Neutrophil (primary cell): Measurements from ENCODE around the gene KRT32.

Experiments
- H3K27ac ChIP-seq: fragments of 200-600 bp; sonication (generic); 2 replicates; pipeline ENCODE4 v1.5.1; 2016; ENCODE audit warnings: mild to moderate bottlenecking, moderate library complexity
- H3K27me3 ChIP-seq: fragments of 200-600 bp; sonication (generic); 2 replicates; pipeline ENCODE4 v1.6.0; 2016; ENCODE audit warnings: mild to moderate bottlenecking
- H3K36me3 ChIP-seq: fragments of 200-600 bp; sonication (generic); 2 replicates; pipeline ENCODE4 v1.5.1; 2017
- H3K4me1 ChIP-seq, 2 experiments: fragments of 200-600 bp in 1 of 2; sonication (generic) in 1 of 2; 1 replicate in 1 of 2; 2 replicates in 1 of 2; pipeline versions ENCODE4 v1.5.1 to v1.6.1; 2013 to 2016; ENCODE audit warnings: low read depth in 1 of 2, low read length in 1 of 2, mild to moderate bottlenecking in 1 of 2, moderate library complexity in 1 of 2; ENCODE audit not compliant: control insufficient read depth in 1 of 2, insufficient read depth in 1 of 2
- H3K4me3 ChIP-seq, 2 experiments: fragments of 200-600 bp in 1 of 2; sonication (generic) in 1 of 2; 1 replicate in 1 of 2; 2 replicates in 1 of 2; pipeline ENCODE4 v1.5.1; 2013 to 2016; ENCODE audit warnings: low read depth in 1 of 2, low read length in 1 of 2, mild to moderate bottlenecking in 1 of 2, moderate library complexity in 1 of 2
- H3K9me3 ChIP-seq: fragments of 200-600 bp; sonication (generic); 2 replicates; pipeline ENCODE4 v1.5.1; 2016
- TF ChIP-seq, protein P1 (sequence below): fragments of 200-600 bp; sonication (generic); IDR thresholded peaks from 2 replicates; pipeline ENCODE4 v1.5.1; 2016; ENCODE audit warnings: antibody characterized with exemption

KRT32 gene

DNA sequence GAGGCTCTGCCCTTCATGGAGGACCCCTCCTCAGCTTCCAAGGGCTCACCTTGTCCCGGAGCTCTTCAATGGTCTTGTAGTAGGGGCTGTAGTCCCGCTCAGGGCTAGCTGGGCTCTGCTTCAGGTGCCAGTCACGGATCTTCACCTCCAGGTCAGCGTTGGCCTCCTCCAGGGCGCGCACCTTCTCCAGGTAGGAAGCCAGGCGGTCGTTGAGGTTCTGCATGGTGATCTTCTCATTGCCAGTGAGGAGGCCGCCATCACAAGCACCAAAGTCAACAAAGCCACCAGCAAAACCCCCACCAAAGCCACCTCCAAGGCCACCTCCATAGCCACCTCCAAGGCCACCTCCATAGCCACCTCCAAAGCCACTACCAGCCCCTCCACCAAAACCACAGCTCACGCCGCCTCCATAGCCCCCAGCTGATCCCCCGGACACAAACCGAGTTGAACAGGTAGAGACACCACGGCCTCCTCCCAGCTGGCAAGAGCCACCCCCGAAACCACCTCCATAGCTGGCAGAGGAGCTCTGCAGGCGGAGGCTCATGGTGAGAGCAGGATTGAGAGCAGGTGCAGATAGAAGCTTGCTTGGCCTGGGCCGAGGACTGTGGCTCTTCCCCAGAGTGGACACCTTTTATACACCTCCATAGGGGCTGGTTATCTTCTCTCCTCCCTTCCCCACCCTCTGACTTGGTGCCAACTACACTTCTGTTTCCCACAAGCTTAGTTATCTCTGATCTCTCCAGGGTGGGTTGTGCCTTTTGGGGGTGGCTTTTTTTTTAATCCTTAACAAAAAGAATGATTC is 38.0 kb upstream of the KRT32 start, which contains the start of gene KRT13:
Gene KRT13, minus strand, starts transcription at position 606 of the 802 bp plus-strand sequence. Its CDS starts 62 bp downstream, at position 544.
- TF ChIP-seq, protein P1, sequence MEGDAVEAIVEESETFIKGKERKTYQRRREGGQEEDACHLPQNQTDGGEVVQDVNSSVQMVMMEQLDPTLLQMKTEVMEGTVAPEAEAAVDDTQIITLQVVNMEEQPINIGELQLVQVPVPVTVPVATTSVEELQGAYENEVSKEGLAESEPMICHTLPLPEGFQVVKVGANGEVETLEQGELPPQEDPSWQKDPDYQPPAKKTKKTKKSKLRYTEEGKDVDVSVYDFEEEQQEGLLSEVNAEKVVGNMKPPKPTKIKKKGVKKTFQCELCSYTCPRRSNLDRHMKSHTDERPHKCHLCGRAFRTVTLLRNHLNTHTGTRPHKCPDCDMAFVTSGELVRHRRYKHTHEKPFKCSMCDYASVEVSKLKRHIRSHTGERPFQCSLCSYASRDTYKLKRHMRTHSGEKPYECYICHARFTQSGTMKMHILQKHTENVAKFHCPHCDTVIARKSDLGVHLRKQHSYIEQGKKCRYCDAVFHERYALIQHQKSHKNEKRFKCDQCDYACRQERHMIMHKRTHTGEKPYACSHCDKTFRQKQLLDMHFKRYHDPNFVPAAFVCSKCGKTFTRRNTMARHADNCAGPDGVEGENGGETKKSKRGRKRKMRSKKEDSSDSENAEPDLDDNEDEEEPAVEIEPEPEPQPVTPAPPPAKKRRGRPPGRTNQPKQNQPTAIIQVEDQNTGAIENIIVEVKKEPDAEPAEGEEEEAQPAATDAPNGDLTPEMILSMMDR: no peak

DNA sequence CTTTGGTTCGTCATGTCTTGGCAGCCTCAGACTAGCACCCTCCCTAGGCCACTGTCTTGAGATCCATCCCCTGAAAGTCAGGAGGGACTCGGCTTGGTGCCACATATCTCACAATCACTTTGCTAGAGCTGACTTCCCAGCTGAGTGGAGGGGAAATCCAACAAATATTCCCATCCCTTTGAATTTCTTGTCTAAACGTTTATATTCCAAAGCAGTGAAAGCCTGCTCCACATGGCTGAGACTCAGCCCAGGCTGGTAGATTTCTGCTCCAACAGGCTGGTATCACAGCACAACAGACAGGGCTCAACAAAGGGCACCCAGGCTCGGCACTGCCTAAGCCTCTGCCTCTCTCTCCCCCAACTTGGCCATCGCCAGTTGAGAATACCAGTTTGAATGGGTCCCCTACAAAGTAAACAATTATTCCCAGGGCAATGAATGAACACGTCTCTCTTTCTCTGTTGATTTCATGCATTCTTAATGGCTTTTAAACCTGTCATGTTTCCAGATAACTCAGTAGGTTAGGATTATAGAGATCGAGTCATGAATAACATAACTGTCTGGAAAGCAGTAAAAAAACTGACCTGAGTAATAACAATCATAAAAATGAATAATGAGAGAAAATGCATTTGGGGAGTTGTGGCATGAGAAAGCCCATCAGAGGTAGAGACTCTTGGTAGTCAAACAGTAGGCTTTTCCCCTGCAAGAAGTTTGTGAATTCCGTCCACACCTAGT is 37.2 kb upstream of the KRT32 start:
- Histone ChIP-seq H3K4me3 (no peak overlapping the region), H3K4me1 (peaks cover 24 to 27% of the 10 kb centered on the region in 2 experiments), H3K27ac (peak overlapping the region; percentile 8), H3K9me3 (no peaks in the 10 kb centered on the region), H3K36me3 (no peaks in the 10 kb centered on the region), H3K27me3 (no peaks in the 10 kb centered on the region)
- TF ChIP-seq, protein P1: no peak

More for the DNA sequence above, 38.0 kb upstream of the KRT32 start, which contains the start of gene KRT13:
- no peaks in the 10 kb centered on the region for H3K36me3 ChIP-seq
- H3K27ac ChIP-seq: peak within 1 kb of the TSS; percentile 31
- H3K9me3 ChIP-seq: no peaks in the 10 kb centered on the region
- H3K4me1 ChIP-seq: peaks cover 16 to 22% of the 10 kb centered on the region in 2 experiments
- H3K4me3 ChIP-seq: no peak within 1 kb of the TSS
- no peaks in the 10 kb centered on the region for H3K27me3 ChIP-seq

DNA sequence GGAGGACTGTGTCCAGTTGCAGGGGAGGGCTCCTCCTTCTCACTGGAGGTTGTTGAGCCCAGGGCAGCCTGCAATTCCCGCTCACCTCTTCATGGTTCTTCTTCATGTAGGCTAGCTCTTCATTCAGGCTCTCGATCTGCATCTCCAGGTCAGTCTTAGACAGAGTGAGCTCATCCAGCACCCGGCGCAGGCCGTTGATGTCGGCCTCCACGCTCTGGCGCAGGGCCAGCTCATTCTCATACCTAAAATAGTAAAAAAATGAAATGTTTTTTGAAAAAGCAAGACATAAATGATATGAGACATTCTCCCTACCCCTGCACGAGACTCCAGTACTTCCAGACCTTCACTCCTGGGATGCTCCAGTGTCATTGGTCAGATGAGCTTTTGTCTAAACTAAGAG is 36.0 kb upstream of the KRT32 start:
- H3K4me3 ChIP-seq: no peak overlapping the region
- H3K27ac ChIP-seq: no peak overlapping the region
- H3K27me3 ChIP-seq: no peaks in the 10 kb centered on the region
- peaks cover 37 to 40% of the 10 kb centered on the region in 2 experiments for H3K4me1 ChIP-seq
- TF ChIP-seq, protein P1: no peak
- H3K36me3 ChIP-seq: no peaks in the 10 kb centered on the region
- H3K9me3 ChIP-seq: no peaks in the 10 kb centered on the region

DNA sequence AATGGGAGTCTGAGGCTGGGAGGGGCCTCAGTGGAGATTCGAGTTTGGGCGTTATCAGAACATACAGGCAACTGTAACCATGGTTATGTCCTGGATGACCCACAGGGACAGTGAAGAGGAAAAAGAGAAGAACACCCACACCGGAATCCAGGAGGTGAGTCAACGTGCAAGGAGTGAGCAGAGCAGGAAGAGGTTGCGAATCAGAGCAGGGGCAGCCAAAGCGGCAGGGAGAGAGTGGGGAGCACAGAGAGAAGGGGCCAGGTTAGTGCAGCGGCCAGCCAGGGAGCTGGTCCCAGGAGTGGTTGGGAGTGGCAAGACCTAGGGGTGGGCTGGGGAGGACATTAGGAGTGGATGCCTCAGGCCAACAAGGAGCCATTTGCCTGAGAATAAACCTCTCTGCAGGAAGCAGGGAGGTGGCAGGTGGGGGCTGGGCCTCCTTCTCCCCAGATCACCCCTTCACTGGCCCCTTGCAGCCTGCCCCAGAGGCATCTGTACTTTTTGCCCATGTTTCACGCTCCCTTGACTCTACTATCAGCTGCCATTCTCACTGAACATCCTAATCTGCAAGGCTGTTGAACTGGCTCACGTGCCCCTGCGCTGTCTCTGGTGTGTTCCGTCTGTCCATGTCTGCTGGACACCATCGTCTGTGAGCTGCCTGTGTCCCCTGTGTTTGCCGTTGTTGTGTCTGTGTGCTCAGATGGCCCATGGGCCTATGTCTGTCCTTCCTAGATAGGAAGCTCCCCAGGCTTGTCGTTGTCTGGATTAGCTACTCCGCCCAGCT is 33.1 kb upstream of the KRT32 start:
- TF ChIP-seq, protein P1: no peak
- no peaks in the 10 kb centered on the region for H3K9me3 ChIP-seq
- peak overlapping the region; percentile 100 for H3K27ac ChIP-seq
- H3K4me1 ChIP-seq: peaks cover 57 to 62% of the 10 kb centered on the region in 2 experiments
- no peaks in the 10 kb centered on the region for H3K36me3 ChIP-seq
- H3K27me3 ChIP-seq: no peaks in the 10 kb centered on the region
- peak overlapping the region; percentile 48 to 55 for H3K4me3 ChIP-seq

DNA sequence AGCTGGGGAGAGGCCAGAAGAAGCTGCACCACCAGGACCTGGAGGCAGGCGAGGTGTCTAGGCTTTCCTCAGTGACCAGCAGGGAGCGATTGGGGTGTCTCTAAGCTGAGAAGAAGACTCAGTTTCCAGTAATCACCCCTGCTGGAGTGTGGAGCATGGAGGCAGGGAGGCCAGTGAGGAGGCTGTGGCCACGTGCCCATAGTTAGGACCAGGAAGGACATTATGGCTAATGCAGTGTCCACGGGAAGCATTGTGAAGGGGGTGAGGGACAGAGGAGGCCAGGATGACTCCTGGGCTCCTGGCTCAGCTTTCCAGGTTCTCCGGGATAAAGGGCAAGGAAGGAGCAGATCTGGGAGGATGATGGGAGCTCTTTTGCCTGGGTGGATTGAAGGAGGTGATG is 32.5 kb upstream of the KRT32 start:
- H3K4me3 ChIP-seq: peak overlapping the region; percentile 48 to 55
- peak overlapping the region; percentile 100 for H3K27ac ChIP-seq
- no peaks in the 10 kb centered on the region for H3K9me3 ChIP-seq
- no peaks in the 10 kb centered on the region for H3K36me3 ChIP-seq
- no peaks in the 10 kb centered on the region for H3K27me3 ChIP-seq
- TF ChIP-seq, protein P1: no peak
- H3K4me1 ChIP-seq: peaks cover 57 to 62% of the 10 kb centered on the region in 2 experiments
